ENCODE measurements around the gene SLC37A4. TPM values are rescaled to one million over a fixed set of nuclear protein-coding genes. Genes with fewer than 3 reads are reported as not detected.

Gene SLC37A4
- polyA plus RNA-seq (2013), result 22.4 and 23.1 TPM in 2 replicates

- Histone ChIP-seq H4K91ac (ENCODE audit: low read depth, low read length) (peak within 1 kb of the TSS; percentile 91), H3K79me1 (ENCODE audit: low read length) (peaks cover 5% of the 10 kb centered on the region), H4K12ac (ENCODE audit: low read depth, low read length) (peak within 1 kb of the TSS; percentile 78), H3K23ac (ENCODE audit: low read length) (no peak within 1 kb of the TSS), H3K4me1 (ENCODE audit: control insufficient read depth in 1 of 2, insufficient read depth in 2 of 2, low read length in 2 of 2) (peaks cover 23 to 32% of the 10 kb centered on the region in 2 experiments), H3K4ac (ENCODE audit: low read depth, low read length) (peak within 1 kb of the TSS; percentile 76), H3K18ac (ENCODE audit: low read length) (peak within 1 kb of the TSS; percentile 97), H3K36me3 (ENCODE audit: control insufficient read depth in 1 of 2, insufficient read depth in 2 of 2, low read length in 2 of 2) (peaks cover 16 to 28% of the 10 kb centered on the region in 2 experiments), H2BK12ac (ENCODE audit: low read length) (peak within 1 kb of the TSS; percentile 33), H3K79me2 (ENCODE audit: control insufficient read depth, insufficient read depth, low read length, poor library complexity) (peaks cover 10% of the 10 kb centered on the region), H2BK120ac (ENCODE audit: insufficient read depth, low read length, poor library complexity) (peak within 1 kb of the TSS; percentile 78), H3K27ac (ENCODE audit: low read depth, low read length) (peak within 1 kb of the TSS; percentile 11), H3K27me3 (ENCODE audit: insufficient read depth, low read length) (no peaks in the 10 kb centered on the region), H3K4me2 (ENCODE audit: low read length) (peak within 1 kb of the TSS; percentile 71), H2AFZ (ENCODE audit: insufficient read depth, low read length, poor library complexity) (peak within 1 kb of the TSS; percentile 89), H3K9ac (ENCODE audit: low read length) (peak within 1 kb of the TSS; percentile 73), H2AK5ac (ENCODE audit: low read length) (peak within 1 kb of the TSS; percentile 91), H3K9me3 (ENCODE audit: insufficient read depth, low read depth, low read length) (peaks cover 2% of the 10 kb centered on the region), H2BK5ac (ENCODE audit: low read depth, low read length, poor library complexity) (peak within 1 kb of the TSS; percentile 53), H3K14ac (ENCODE audit: low read length) (peak within 1 kb of the TSS; percentile 94), H4K8ac (ENCODE audit: low read depth, low read length) (peak within 1 kb of the TSS; percentile 88), H3K4me3 (ENCODE audit: low read depth, low read length) (peak within 1 kb of the TSS; percentile 91)
- no CpG with 5 or more reads among the region's 67 CpGs for WGBS (ENCODE audit: extremely low coverage, insufficient coverage, insufficient read length)
- peak; percentile 99 to 100 for DNase-seq
These were observed at the start of gene SLC37A4 for GRCh38 chr11:119030329-119031047. SLC37A4 (minus strand) TSS chr11:119030877.

GRCh38 chr11:119078675-119079420 lies 48.2 kb upstream of the SLC37A4 start:
- Histone ChIP-seq H3K23ac (ENCODE audit: low read length) (no peak overlapping the region), H2BK5ac (ENCODE audit: low read depth, low read length, poor library complexity) (no peak overlapping the region), H3K27me3 (ENCODE audit: insufficient read depth, low read length) (no peaks in the 10 kb centered on the region), H2BK12ac (ENCODE audit: low read length) (no peak overlapping the region), H2AFZ (ENCODE audit: insufficient read depth, low read length, poor library complexity) (no peak overlapping the region), H3K9me3 (ENCODE audit: insufficient read depth, low read depth, low read length) (no peaks in the 10 kb centered on the region), H3K79me2 (ENCODE audit: control insufficient read depth, insufficient read depth, low read length, poor library complexity) (no peaks in the 10 kb centered on the region), H4K91ac (ENCODE audit: low read depth, low read length) (no peak overlapping the region), H3K4me1 (ENCODE audit: control insufficient read depth in 1 of 2, insufficient read depth in 2 of 2, low read length in 2 of 2) (no peaks in the 10 kb centered on the region), H3K4me2 (ENCODE audit: low read length) (no peak overlapping the region), H3K14ac (ENCODE audit: low read length) (no peak overlapping the region), H3K36me3 (ENCODE audit: control insufficient read depth in 1 of 2, insufficient read depth in 2 of 2, low read length in 2 of 2) (peaks cover 54 to 62% of the 10 kb centered on the region in 2 experiments), H3K79me1 (ENCODE audit: low read length) (no peaks in the 10 kb centered on the region), H3K27ac (ENCODE audit: low read depth, low read length) (no peak overlapping the region), H3K9ac (ENCODE audit: low read length) (no peak overlapping the region), H3K18ac (ENCODE audit: low read length) (no peak overlapping the region), H4K12ac (ENCODE audit: low read depth, low read length) (no peak overlapping the region), H4K8ac (ENCODE audit: low read depth, low read length) (no peak overlapping the region), H2BK120ac (ENCODE audit: insufficient read depth, low read length, poor library complexity) (no peak overlapping the region), H3K4ac (ENCODE audit: low read depth, low read length) (no peak overlapping the region), H2AK5ac (ENCODE audit: low read length) (no peak overlapping the region), H3K4me3 (ENCODE audit: low read depth, low read length) (no peak overlapping the region)
- WGBS (ENCODE audit: extremely low coverage, insufficient coverage, insufficient read length), result no CpG with 5 or more reads among the region's 19 CpGs
- DNase-seq, result no peak

GRCh38 chr11:119077839-119078238 lies 47.2 kb upstream of the SLC37A4 start:
- no peak overlapping the region for H4K91ac ChIP-seq (ENCODE audit: low read depth, low read length)
- H3K27ac ChIP-seq (ENCODE audit: low read depth, low read length), result no peak overlapping the region
- peaks cover 60 to 70% of the 10 kb centered on the region in 2 experiments for H3K36me3 ChIP-seq (ENCODE audit: control insufficient read depth in 1 of 2, insufficient read depth in 2 of 2, low read length in 2 of 2)
- H3K18ac ChIP-seq (ENCODE audit: low read length), result no peak overlapping the region
- H2BK5ac ChIP-seq (ENCODE audit: low read depth, low read length, poor library complexity), result no peak overlapping the region
- H4K12ac ChIP-seq (ENCODE audit: low read depth, low read length), result no peak overlapping the region
- no peaks in the 10 kb centered on the region for H3K27me3 ChIP-seq (ENCODE audit: insufficient read depth, low read length)
- H3K79me1 ChIP-seq (ENCODE audit: low read length), result no peaks in the 10 kb centered on the region
- H2AK5ac ChIP-seq (ENCODE audit: low read length), result no peak overlapping the region
- no peak overlapping the region for H2BK120ac ChIP-seq (ENCODE audit: insufficient read depth, low read length, poor library complexity)
- no CpG with 5 or more reads among the region's 11 CpGs for WGBS (ENCODE audit: extremely low coverage, insufficient coverage, insufficient read length)
- H3K4me3 ChIP-seq (ENCODE audit: low read depth, low read length), result no peak overlapping the region
- H4K8ac ChIP-seq (ENCODE audit: low read depth, low read length), result no peak overlapping the region
- no peak overlapping the region for H2BK12ac ChIP-seq (ENCODE audit: low read length)
- no peak overlapping the region for H3K23ac ChIP-seq (ENCODE audit: low read length)
- no peak overlapping the region for H2AFZ ChIP-seq (ENCODE audit: insufficient read depth, low read length, poor library complexity)
- no peak overlapping the region for H3K4ac ChIP-seq (ENCODE audit: low read depth, low read length)
- no peaks in the 10 kb centered on the region for H3K9me3 ChIP-seq (ENCODE audit: insufficient read depth, low read depth, low read length)
- no peak overlapping the region for H3K9ac ChIP-seq (ENCODE audit: low read length)
- DNase-seq, result no peak
- no peaks in the 10 kb centered on the region for H3K79me2 ChIP-seq (ENCODE audit: control insufficient read depth, insufficient read depth, low read length, poor library complexity)
- H3K4me2 ChIP-seq (ENCODE audit: low read length), result no peak overlapping the region
- no peak overlapping the region for H3K14ac ChIP-seq (ENCODE audit: low read length)
- no peaks in the 10 kb centered on the region for H3K4me1 ChIP-seq (ENCODE audit: control insufficient read depth in 1 of 2, insufficient read depth in 2 of 2, low read length in 2 of 2)

- H3K79me1 ChIP-seq (ENCODE audit: low read length), result peaks cover 5% of the 10 kb centered on the region
These were observed 36.9 kb upstream of the SLC37A4 start, which contains the start of gene VPS11 for GRCh38 chr11:119067371-119068222. VPS11 (plus strand) TSS chr11:119067818; CDS start chr11:119067824, 6 bp downstream.

More at GRCh38 chr11:119067371-119068222, 36.9 kb upstream of the SLC37A4 start, which contains the start of gene VPS11:
- peak within 1 kb of the TSS; percentile 89 for H2BK5ac ChIP-seq (ENCODE audit: low read depth, low read length, poor library complexity)
- no peak within 1 kb of the TSS for H2BK12ac ChIP-seq (ENCODE audit: low read length)
- peak within 1 kb of the TSS; percentile 97 for H3K4ac ChIP-seq (ENCODE audit: low read depth, low read length)
- H3K4me2 ChIP-seq (ENCODE audit: low read length), result peak within 1 kb of the TSS; percentile 76
- H3K36me3 ChIP-seq (ENCODE audit: control insufficient read depth in 1 of 2, insufficient read depth in 2 of 2, low read length in 2 of 2), result peaks cover 10 to 16% of the 10 kb centered on the region in 2 experiments
- no CpG with 5 or more reads among the region's 49 CpGs for WGBS (ENCODE audit: extremely low coverage, insufficient coverage, insufficient read length)
- peaks cover 0 to 6% of the 10 kb centered on the region in 2 experiments for H3K4me1 ChIP-seq (ENCODE audit: control insufficient read depth in 1 of 2, insufficient read depth in 2 of 2, low read length in 2 of 2)
- peak within 1 kb of the TSS; percentile 99 for H4K12ac ChIP-seq (ENCODE audit: low read depth, low read length)
- peak; percentile 97 to 98 for DNase-seq
- peak within 1 kb of the TSS; percentile 93 for H2BK120ac ChIP-seq (ENCODE audit: insufficient read depth, low read length, poor library complexity)
- peak within 1 kb of the TSS; percentile 98 for H4K91ac ChIP-seq (ENCODE audit: low read depth, low read length)
- peak within 1 kb of the TSS; percentile 95 for H3K9ac ChIP-seq (ENCODE audit: low read length)
- peak within 1 kb of the TSS; percentile 98 for H4K8ac ChIP-seq (ENCODE audit: low read depth, low read length)
- no peaks in the 10 kb centered on the region for H3K27me3 ChIP-seq (ENCODE audit: insufficient read depth, low read length)
- peak within 1 kb of the TSS; percentile 49 for H2AK5ac ChIP-seq (ENCODE audit: low read length)
- peak within 1 kb of the TSS; percentile 99 for H2AFZ ChIP-seq (ENCODE audit: insufficient read depth, low read length, poor library complexity)
- H3K4me3 ChIP-seq (ENCODE audit: low read depth, low read length), result peak within 1 kb of the TSS; percentile 89
- no peaks in the 10 kb centered on the region for H3K9me3 ChIP-seq (ENCODE audit: insufficient read depth, low read depth, low read length)
- H3K79me2 ChIP-seq (ENCODE audit: control insufficient read depth, insufficient read depth, low read length, poor library complexity), result peaks cover 3% of the 10 kb centered on the region
- H3K27ac ChIP-seq (ENCODE audit: low read depth, low read length), result peak within 1 kb of the TSS; percentile 62
- peak within 1 kb of the TSS; percentile 99 for H3K14ac ChIP-seq (ENCODE audit: low read length)
- peak within 1 kb of the TSS; percentile 95 for H3K18ac ChIP-seq (ENCODE audit: low read length)
- no peak within 1 kb of the TSS for H3K23ac ChIP-seq (ENCODE audit: low read length)

Measured in trophoblast cell (in vitro differentiated cells and primary cell).